ENCODE data around the gene GAS5.

The GAS5 gene

DNA sequence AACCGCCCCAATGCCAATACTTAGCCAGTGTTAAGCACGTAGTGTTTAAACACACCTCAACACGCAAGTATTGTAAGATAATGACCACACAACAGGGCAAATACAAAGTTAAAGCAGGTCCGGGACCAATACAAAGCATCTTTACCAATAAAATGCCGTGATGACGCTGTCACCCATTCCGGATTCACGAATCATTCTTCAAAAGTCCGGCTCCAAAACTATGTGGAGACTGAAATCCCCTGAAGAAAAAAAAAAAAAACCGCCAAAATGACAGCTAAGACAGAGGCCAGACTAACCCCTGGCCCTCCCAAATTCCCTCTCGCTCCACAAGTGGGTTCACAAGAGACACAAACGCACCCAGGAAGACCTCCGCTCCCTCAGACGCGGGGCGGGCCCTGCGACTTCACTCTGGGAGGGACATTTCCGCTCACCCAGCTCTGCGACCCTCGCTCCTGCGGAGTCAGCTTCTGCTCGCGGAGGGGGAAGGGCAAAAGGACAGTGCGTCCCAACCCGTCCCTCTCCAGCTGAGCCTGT, 43.9 kb downstream of the GAS5 start:
- no peak for DNase-seq

DNA sequence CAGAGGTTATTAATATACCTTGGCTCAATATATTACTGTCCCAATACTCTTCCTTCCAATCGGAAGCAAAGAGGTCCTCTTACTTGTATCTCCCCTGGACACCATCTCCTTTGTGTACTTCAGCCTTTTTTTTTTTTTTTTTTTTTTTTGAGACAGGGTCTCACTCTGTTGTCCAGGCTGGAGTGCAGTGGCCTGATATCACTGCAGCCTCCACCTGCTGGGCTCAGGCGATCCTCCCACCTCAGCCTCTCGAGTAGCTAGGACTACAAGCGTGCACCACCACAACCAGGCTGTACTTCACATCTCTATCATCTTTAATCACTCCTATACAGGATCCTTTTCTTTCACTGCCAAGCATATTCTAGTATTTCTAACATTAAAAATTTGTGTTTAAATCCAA, 46.1 kb downstream of the GAS5 start:
- DNase-seq: no peak

DNA sequence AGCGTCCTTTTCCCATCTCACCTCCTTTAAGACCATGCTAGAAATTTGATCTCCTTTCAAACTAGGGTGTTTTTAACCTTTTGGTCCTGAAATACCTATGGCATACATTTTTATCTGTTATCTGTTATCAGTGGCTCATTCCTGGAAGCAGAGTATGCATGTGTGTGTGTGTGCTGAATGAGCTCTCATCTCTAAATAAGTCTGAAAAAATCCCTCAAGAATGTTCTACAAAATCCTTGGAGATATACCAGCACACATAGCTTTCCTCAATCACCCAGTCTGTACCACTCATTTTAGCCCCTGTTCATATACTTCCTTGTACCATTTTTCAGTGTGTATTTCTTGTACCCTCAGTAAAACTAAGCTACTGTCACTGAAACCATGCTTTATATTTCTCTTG, 49.3 kb downstream of the GAS5 start:
- no peak for DNase-seq

Measured in NCI-H1930 (cell line).